Measurements from ENCODE around the gene SNX25.

GRCh38 chr4:185317880-185318279 is 108.5 kb downstream of the SNX25 start:
- TF ChIP-seq EP300 (IDR thresholded peaks at IDR 0.05) (no peak), POLR2A (IDR thresholded peaks at IDR 0.05) (no peak), POLR2AphosphoS5 (IDR thresholded peaks at IDR 0.05) (no peak)
- TF ChIP-seq, protein P1, sequence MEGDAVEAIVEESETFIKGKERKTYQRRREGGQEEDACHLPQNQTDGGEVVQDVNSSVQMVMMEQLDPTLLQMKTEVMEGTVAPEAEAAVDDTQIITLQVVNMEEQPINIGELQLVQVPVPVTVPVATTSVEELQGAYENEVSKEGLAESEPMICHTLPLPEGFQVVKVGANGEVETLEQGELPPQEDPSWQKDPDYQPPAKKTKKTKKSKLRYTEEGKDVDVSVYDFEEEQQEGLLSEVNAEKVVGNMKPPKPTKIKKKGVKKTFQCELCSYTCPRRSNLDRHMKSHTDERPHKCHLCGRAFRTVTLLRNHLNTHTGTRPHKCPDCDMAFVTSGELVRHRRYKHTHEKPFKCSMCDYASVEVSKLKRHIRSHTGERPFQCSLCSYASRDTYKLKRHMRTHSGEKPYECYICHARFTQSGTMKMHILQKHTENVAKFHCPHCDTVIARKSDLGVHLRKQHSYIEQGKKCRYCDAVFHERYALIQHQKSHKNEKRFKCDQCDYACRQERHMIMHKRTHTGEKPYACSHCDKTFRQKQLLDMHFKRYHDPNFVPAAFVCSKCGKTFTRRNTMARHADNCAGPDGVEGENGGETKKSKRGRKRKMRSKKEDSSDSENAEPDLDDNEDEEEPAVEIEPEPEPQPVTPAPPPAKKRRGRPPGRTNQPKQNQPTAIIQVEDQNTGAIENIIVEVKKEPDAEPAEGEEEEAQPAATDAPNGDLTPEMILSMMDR (IDR thresholded peaks at IDR 0.05), result no peak
